Breast epithelium (tissue), 4 donors: ENCODE data around the gene TMTC2. TPM values are rescaled to one million over a fixed set of nuclear protein-coding genes. Genes with fewer than 3 reads are reported as not detected.

Experiments
- DNase-seq, 2 donors: peaks; one replicate each; pipeline ENCODE4 v3.0.0-alpha.2; 2019; ENCODE audit warnings: low spot score in 2 of 2
- H3K27ac ChIP-seq, 2 donors: fragments of 200-600 bp; sonication (generic) in 1 of 2; one replicate each; pipeline ENCODE4 v1.5.1; 2016 to 2019; ENCODE audit warnings: mild to moderate bottlenecking in 1 of 2
- H3K27me3 ChIP-seq, 2 donors: fragments of 200-600 bp; sonication (generic) in 1 of 2; one replicate each; pipeline versions ENCODE4 v1.5.1 to v1.6.0; 2017 to 2019; ENCODE audit warnings: control low read depth in 1 of 2, mild to moderate bottlenecking in 1 of 2
- H3K36me3 ChIP-seq: fragments of 200-600 bp; one replicate; pipeline ENCODE4 v1.5.1; 2019
- H3K4me1 ChIP-seq, 2 donors: fragments of 200-600 bp; sonication (generic); one replicate each; pipeline ENCODE4 v1.5.1; 2016 to 2019; ENCODE audit warnings: control low read depth in 1 of 2
- H3K4me3 ChIP-seq, 3 donors: fragments of 200-600 bp; sonication (generic); 1 replicate in 2 of 3; 2 replicates in 1 of 3; pipeline ENCODE4 v1.5.1; 2016 to 2019; ENCODE audit warnings: mild to moderate bottlenecking in 3 of 3, moderate library complexity in 2 of 3
- H3K9me3 ChIP-seq, 2 donors: fragments of 200-600 bp; sonication (generic) in 1 of 2; one replicate each; pipeline ENCODE4 v1.5.1; 2016 to 2019; ENCODE audit warnings: control low read depth in 1 of 2
- POLR2A ChIP-seq: fragments of 450-650 bp; IDR thresholded peaks from one replicate; pipeline ENCODE4 v1.6.1; 2016; ENCODE audit warnings: antibody characterized with exemption, mild to moderate bottlenecking, moderate library complexity
- POLR2AphosphoS5 ChIP-seq, 3 donors: sonication (generic); formaldehyde crosslinking; IDR thresholded peaks; one replicate each; pipeline ENCODE4 v1.6.1; 2017; ENCODE audit warnings: antibody characterized with exemption in 3 of 3
- intact Hi-C: fragments of 100-400 bp; cut with DNase I; formaldehyde crosslinking; loops from one replicate; pipeline ENCODE4 v1.15.1; 2023; ENCODE audit warnings: low total_unique reads
- total RNA-seq, 3 donors: library from RNA; depleted of rRNA; stranded (reverse); fragments of >200 nt; gene quantifications; one replicate each; pipeline ENCODE4 v1.1.0, GENCODE V29; 2016
- TF ChIP-seq, protein P1 (sequence below), 3 donors: fragments of 450-650 bp; IDR thresholded peaks; one replicate each; pipeline ENCODE4 v1.5.1; 2016 to 2017; ENCODE audit warnings: antibody characterized with exemption in 3 of 3, mild to moderate bottlenecking in 3 of 3, moderate library complexity in 3 of 3

TMTC2 gene
- total RNA-seq, 3 donors from 2014 or later = 7.0 to 28.8 (median 19.3) TPM

DNA sequence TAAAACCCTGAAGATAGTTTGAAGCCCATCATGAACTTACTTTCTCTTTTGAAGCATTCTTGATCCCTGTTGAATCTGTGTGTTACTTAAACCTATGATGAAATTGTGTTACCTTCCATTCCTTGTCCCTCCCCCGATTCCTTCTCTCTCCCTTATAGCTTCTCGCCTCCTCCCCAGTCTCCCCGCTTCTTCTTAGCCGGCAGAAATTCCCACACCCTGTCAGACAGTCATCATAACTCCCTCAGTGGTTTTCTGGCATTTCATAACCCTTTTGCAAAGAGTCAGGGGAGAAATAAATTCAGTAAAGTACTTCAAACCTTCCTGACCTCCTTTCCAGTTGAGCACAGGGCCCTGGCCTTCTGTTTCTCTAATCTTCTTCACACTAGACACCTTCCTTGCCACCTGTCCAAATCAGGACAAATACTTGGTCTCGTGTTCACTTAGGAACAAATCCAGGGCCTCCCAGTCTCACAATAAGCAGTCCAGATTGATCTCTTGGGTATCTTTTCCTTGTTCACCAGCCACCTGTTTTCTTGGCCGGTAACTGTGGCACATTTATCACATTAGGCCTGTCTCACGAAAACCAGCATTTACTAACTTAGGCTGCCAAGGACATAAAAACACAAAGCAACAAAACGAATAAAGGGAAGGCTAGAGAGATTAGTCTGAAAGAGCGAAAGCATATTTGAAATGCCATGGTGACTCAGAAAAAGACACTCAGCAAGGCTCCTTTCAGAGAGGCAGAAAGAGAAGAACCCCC, 355.9 kb downstream of the TMTC2 start:
- intact Hi-C loops = no loop called here
- no peak for TF ChIP-seq POLR2AphosphoS5 (IDR thresholded peaks at IDR 0.05)
- DNase-seq = no peak
- Histone ChIP-seq H3K27ac (no peak overlapping the region), H3K36me3 (no peaks in the 10 kb centered on the region), H3K4me1 (no peaks in the 10 kb centered on the region), H3K4me3 (no peak overlapping the region), H3K9me3 (no peaks in the 10 kb centered on the region), H3K27me3 (no peaks in the 10 kb centered on the region)

DNA sequence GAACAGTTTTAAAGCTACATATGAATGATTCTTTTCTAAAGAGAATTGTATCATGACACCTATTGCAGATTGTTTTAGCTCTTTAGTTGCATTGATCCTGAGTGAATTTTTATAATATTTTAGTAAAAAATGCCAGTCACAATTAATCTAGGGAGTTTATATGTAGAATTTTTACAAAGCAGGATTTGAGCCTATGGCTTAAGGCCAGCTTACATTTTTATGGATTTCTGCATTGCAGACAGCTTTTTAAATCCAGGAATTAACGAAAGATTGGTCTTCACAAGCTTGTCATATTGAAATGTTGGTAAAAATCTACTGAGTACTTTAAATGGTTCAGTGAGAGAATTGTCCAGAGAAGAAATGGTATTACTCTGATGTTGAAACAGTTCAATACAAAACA, 358.0 kb downstream of the TMTC2 start:
- no peaks in the 10 kb centered on the region for H3K9me3 ChIP-seq
- H3K27me3 ChIP-seq = no peaks in the 10 kb centered on the region
- H3K4me1 ChIP-seq = no peaks in the 10 kb centered on the region
- intact Hi-C loops = no loop called here
- no peak for DNase-seq
- H3K36me3 ChIP-seq = no peaks in the 10 kb centered on the region
- TF ChIP-seq, protein P1, sequence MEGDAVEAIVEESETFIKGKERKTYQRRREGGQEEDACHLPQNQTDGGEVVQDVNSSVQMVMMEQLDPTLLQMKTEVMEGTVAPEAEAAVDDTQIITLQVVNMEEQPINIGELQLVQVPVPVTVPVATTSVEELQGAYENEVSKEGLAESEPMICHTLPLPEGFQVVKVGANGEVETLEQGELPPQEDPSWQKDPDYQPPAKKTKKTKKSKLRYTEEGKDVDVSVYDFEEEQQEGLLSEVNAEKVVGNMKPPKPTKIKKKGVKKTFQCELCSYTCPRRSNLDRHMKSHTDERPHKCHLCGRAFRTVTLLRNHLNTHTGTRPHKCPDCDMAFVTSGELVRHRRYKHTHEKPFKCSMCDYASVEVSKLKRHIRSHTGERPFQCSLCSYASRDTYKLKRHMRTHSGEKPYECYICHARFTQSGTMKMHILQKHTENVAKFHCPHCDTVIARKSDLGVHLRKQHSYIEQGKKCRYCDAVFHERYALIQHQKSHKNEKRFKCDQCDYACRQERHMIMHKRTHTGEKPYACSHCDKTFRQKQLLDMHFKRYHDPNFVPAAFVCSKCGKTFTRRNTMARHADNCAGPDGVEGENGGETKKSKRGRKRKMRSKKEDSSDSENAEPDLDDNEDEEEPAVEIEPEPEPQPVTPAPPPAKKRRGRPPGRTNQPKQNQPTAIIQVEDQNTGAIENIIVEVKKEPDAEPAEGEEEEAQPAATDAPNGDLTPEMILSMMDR (IDR thresholded peaks at IDR 0.05) = no peak
- TF ChIP-seq POLR2A (no peak), POLR2AphosphoS5 (IDR thresholded peaks at IDR 0.05) (no peak)
- no peak overlapping the region for H3K27ac ChIP-seq
- H3K4me3 ChIP-seq = no peak overlapping the region

DNA sequence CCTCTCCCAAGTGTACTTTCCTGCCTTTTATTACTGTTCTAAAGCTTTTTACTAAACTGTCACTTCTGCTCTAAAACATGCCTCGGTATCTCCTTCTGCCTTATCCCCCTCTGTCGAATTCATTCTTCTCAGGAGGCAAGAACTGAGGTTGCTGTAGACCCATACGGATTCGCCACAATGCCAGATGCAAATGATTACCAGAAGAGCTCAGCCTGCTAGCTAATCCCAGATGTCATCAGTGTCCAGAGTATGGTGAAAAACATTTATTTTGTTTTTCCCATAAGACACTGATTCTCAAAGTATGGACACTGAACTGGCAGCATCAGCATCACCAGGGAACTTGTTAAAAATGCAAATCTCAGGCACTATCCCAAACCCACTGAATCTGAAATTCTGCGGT, 359.3 kb downstream of the TMTC2 start:
- Histone ChIP-seq H3K9me3 (no peaks in the 10 kb centered on the region), H3K27ac (no peak overlapping the region), H3K4me3 (no peak overlapping the region), H3K36me3 (no peaks in the 10 kb centered on the region), H3K4me1 (no peaks in the 10 kb centered on the region), H3K27me3 (no peaks in the 10 kb centered on the region)
- TF ChIP-seq POLR2A = no peak
- TF ChIP-seq POLR2AphosphoS5 (IDR thresholded peaks at IDR 0.05) = no peak
- TF ChIP-seq, protein P1 (IDR thresholded peaks at IDR 0.05) = no peak
- DNase-seq = no peak
- intact Hi-C loops = no loop called here

DNA sequence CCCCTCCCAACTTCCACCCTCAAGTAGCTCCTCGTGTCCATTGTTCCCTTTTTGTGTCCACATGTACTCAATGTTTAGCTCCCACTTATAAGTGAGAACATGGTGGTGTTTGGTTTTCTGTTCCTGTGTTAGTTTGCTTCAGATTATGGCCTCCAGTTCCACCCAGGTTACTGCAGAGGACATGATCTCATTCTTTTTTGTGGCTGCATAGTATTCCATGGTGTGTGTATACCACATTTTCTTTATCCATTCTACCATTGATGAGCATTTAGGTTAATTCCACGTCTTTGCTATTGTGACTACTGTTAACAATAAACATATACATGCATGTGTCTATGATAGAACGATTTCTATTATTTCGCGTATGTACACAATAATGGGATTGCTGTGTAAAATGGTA, 362.6 kb downstream of the TMTC2 start:
- DNase-seq = no peak
- Histone ChIP-seq H3K4me3 (no peak overlapping the region), H3K9me3 (no peaks in the 10 kb centered on the region), H3K27me3 (no peaks in the 10 kb centered on the region), H3K4me1 (no peaks in the 10 kb centered on the region), H3K36me3 (no peaks in the 10 kb centered on the region), H3K27ac (no peak overlapping the region)
- intact Hi-C loops = no loop called here
- TF ChIP-seq, protein P1 (IDR thresholded peaks at IDR 0.05) = no peak
- TF ChIP-seq POLR2AphosphoS5 (IDR thresholded peaks at IDR 0.05) (no peak), POLR2A (no peak)

DNA sequence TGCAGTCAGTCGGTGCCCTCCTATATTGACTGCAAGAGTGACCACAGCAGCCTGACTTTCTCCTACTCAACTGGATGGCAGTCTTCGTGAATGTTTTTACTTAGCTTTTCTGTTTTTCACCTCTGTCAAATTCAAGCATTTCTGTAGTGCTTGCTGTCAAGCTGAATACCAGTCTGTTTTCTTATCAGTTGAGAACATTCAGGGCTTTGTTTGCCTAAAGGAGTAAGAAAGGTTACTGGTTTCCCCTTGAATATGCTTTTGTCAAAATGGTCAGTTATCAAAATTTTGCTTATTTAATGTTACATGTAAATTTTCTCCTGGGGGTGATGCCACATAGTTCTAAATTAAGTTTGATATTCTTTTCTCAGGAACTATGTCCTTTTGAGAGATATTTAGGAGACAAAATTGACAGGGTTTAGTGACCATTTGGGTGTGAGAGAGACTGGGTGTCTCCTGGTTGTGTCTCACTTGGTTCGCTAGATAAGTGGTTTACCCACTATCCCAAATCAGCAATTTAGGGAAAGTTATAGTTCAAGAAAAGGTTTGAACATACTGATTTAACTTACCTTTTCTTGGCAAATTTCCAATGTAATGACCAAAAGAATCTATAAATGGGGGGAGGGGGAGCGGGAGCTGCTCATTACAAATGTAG, 366.3 kb downstream of the TMTC2 start:
- no peaks in the 10 kb centered on the region for H3K4me1 ChIP-seq
- H3K27me3 ChIP-seq = no peaks in the 10 kb centered on the region
- intact Hi-C loops = no loop called here
- H3K27ac ChIP-seq = no peak overlapping the region
- TF ChIP-seq, protein P1 (IDR thresholded peaks at IDR 0.05) = no peak
- no peak for TF ChIP-seq POLR2A
- no peak for TF ChIP-seq POLR2AphosphoS5 (IDR thresholded peaks at IDR 0.05)
- DNase-seq = no peak
- no peak overlapping the region for H3K4me3 ChIP-seq
- no peaks in the 10 kb centered on the region for H3K9me3 ChIP-seq
- no peaks in the 10 kb centered on the region for H3K36me3 ChIP-seq
